Uterus (tissue), 4 donors: ENCODE results near the gene IQCH. TPM values are rescaled to one million over a fixed set of nuclear protein-coding genes. Genes with fewer than 3 reads are reported as not detected.
"Not testable (repeated sequence)": the region's sequence is repeated elsewhere in the genome, so short reads cannot be mapped to it uniquely, and the experiment has no call there.

Experiments
- DNase-seq, 2 donors: peaks; one replicate each; pipeline ENCODE4 v3.0.0-alpha.2; 2019 to 2020
- H3K27ac ChIP-seq, 2 donors: fragments of 200-600 bp; sonication (generic); 1 replicate in 1 of 2; 2 replicates in 1 of 2; pipeline ENCODE4 v1.5.1; 2016 to 2018
- H3K27me3 ChIP-seq, 2 donors: fragments of 200-600 bp; sonication (generic); one replicate each; pipeline ENCODE4 v1.5.1; 2018 to 2019; ENCODE audit warnings: control low read depth in 1 of 2
- H3K36me3 ChIP-seq, 2 donors: fragments of 200-600 bp; sonication (generic); one replicate each; pipeline ENCODE4 v1.5.1; 2019; ENCODE audit warnings: control low read depth in 1 of 2
- H3K4me1 ChIP-seq, 2 donors: fragments of 200-600 bp; sonication (generic); one replicate each; pipeline ENCODE4 v1.5.1; 2018 to 2019; ENCODE audit warnings: control low read depth in 1 of 2
- H3K4me3 ChIP-seq, 2 donors: fragments of 200-600 bp; sonication (generic); 1 replicate in 1 of 2; 2 replicates in 1 of 2; pipeline ENCODE4 v1.5.1; 2018 to 2019; ENCODE audit warnings: mild to moderate bottlenecking in 1 of 2
- H3K9me3 ChIP-seq, 2 donors: fragments of 200-600 bp; sonication (generic); one replicate each; pipeline ENCODE4 v1.5.1; 2019; ENCODE audit warnings: control low read depth in 1 of 2
- CTCF ChIP-seq, 4 experiments: fragments of 200-600 bp in 2 of 4; fragments of 450-650 bp in 2 of 4; sonication (generic) in 2 of 4; IDR thresholded peaks; one replicate each; pipeline ENCODE4 v1.5.1; 2016 to 2019; ENCODE audit warnings: antibody characterized with exemption in 4 of 4, mild to moderate bottlenecking in 2 of 4, moderate library complexity in 1 of 4
- POLR2A ChIP-seq, 2 donors: fragments of 450-650 bp; IDR thresholded peaks; one replicate each; pipeline ENCODE4 v1.6.1; 2016; ENCODE audit warnings: antibody characterized with exemption in 2 of 2, mild to moderate bottlenecking in 1 of 2, moderate library complexity in 1 of 2
- intact Hi-C: fragments of 100-400 bp; cut with DNase I; formaldehyde crosslinking; loops from one replicate; pipeline ENCODE4 v1.15.1; 2023; ENCODE audit warnings: low total_unique reads
- total RNA-seq, 4 donors: library from RNA; depleted of rRNA in 3 of 4; stranded (reverse); fragments of >200 nt in 3 of 4; gene quantifications; one replicate each; pipeline versions ENCODE4 v1.1.0 to v1.2.4, GENCODE V29; 2014 to 2023
- donor health status: DM: yes; HTN: yes; CAD: no.

The IQCH gene
- total RNA-seq, 4 donors from 2014 or later: 0.26 to 3.0 (median 1.7) TPM

- Histone ChIP-seq H3K36me3 (no peaks in the 10 kb centered on the region), H3K4me1 (no peaks in the 10 kb centered on the region), H3K27ac (no peak overlapping the region), H3K4me3 (no peak overlapping the region), H3K9me3 (no peaks in the 10 kb centered on the region), H3K27me3 (no peaks in the 10 kb centered on the region)
- intact Hi-C loops: no loop called here
- no peak for DNase-seq
- TF ChIP-seq POLR2A (IDR thresholded peaks at IDR 0.05) (no peak), CTCF (IDR thresholded peaks at IDR 0.05) (no peak)
Measured at GRCh38 chr15:67444100-67444499, 189.5 kb downstream of the IQCH start.

GRCh38 chr15:67446449-67446848, 191.9 kb downstream of the IQCH start:
- Histone ChIP-seq H3K4me3 (no peak overlapping the region), H3K4me1 (no peaks in the 10 kb centered on the region), H3K27ac (no peak overlapping the region), H3K27me3 (no peaks in the 10 kb centered on the region), H3K9me3 (no peaks in the 10 kb centered on the region), H3K36me3 (no peaks in the 10 kb centered on the region)
- no peak for DNase-seq
- intact Hi-C loops: no loop called here
- no peak for TF ChIP-seq CTCF (IDR thresholded peaks at IDR 0.05)
- no peak for TF ChIP-seq POLR2A (IDR thresholded peaks at IDR 0.05)

GRCh38 chr15:67448372-67448771, 193.8 kb downstream of the IQCH start:
- intact Hi-C loops, H3K4me3 ChIP-seq, H3K4me1 ChIP-seq, H3K9me3 ChIP-seq, H3K36me3 ChIP-seq, DNase-seq, H3K27ac ChIP-seq, H3K27me3 ChIP-seq: not testable (repeated sequence)

DNA sequence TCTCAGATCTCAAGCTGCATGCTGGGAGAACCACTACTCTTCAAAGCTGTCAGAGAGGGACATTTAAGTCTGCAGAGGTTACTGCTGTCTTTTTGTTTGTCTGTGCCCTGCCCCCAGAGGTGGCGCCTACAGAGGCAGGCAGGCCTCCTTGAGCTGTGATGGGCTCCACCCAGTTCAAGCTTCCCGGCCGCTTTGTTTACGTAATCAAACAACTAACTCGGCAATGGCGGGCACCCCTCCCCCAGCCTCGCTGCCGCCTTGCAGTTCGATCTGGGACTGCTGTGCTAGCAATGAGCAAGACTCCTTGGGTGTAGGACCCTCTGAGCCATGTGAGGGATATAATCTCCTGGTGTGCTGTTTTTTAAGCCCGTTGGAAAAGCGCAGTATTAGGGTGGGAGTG, 199.1 kb downstream of the IQCH start:
- not testable (repeated sequence) for H3K4me1 ChIP-seq, H3K27ac ChIP-seq, H3K27me3 ChIP-seq, DNase-seq, H3K9me3 ChIP-seq, H3K4me3 ChIP-seq, H3K36me3 ChIP-seq
- intact Hi-C loops: loop anchor here (10.0 kb wide), 1 partner anchor 381 kb away; no protein-coding TSS in a partner anchor

- no peaks in the 10 kb centered on the region for H3K4me1 ChIP-seq
- intact Hi-C loops: loop anchor here (10.0 kb wide), 1 partner anchor 378 kb away; no protein-coding TSS in a partner anchor
- H3K36me3 ChIP-seq: no peaks in the 10 kb centered on the region
- TF ChIP-seq POLR2A (IDR thresholded peaks at IDR 0.05) (no peak), CTCF (IDR thresholded peaks at IDR 0.05) (peak; percentile 64 to 68 (median 66))
- H3K9me3 ChIP-seq: no peaks in the 10 kb centered on the region
- no peak overlapping the region for H3K4me3 ChIP-seq
- peak; percentile 59 to 61 for DNase-seq
- no peak overlapping the region for H3K27ac ChIP-seq
- H3K27me3 ChIP-seq: no peaks in the 10 kb centered on the region
Measured at GRCh38 chr15:67456677-67457529, 202.3 kb downstream of the IQCH start.

DNA sequence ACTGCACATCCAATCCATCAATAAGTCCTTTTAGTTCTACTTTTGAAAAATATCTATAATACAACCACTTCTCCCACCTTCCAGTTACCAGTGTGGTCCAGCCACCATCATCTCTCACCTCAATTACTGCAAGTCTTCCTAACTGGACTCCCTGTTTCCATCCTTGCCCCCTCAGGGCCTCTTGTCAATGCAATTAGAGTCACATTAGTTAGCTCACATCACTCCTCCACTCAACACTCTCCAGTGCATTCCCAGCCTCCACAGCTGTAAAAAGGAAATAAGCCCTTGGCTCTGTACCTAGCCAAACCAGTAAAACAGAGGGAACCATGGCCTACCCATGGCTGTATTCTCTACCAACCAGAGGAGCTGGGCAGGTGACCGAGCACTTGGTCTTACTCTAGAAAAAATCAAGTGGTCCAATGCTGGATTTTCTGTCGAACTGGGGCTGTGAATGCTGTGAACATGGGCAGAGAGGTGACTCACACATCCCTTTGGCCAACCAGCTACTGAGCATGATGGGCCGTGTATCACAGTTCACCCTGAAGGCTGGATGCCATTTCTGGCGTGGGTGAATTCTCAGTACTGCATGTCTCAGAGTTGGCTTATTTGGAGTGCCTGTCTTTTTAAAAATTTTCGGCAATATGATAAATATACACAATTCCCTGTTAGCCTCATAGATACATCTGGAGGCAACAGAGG, 203.9 kb downstream of the IQCH start:
- DNase-seq: no peak
- intact Hi-C loops: loop anchor here (10.0 kb wide), 1 partner anchor 376 kb away; no protein-coding TSS in a partner anchor
- no peak for TF ChIP-seq CTCF (IDR thresholded peaks at IDR 0.05)
- no peak for TF ChIP-seq POLR2A (IDR thresholded peaks at IDR 0.05)
- H3K27me3 ChIP-seq: no peaks in the 10 kb centered on the region
- H3K36me3 ChIP-seq: no peaks in the 10 kb centered on the region
- H3K27ac ChIP-seq: no peak overlapping the region
- no peaks in the 10 kb centered on the region for H3K4me1 ChIP-seq
- no peaks in the 10 kb centered on the region for H3K9me3 ChIP-seq
- no peak overlapping the region for H3K4me3 ChIP-seq
